H9 (cell line): ENCODE measurements around the gene RAD54L2. TPM values are rescaled to one million over a fixed set of nuclear protein-coding genes. Genes with fewer than 3 reads are reported as not detected.

Source experiments
- DNase-seq: peaks from one replicate; pipeline ENCODE4 v3.0.0-alpha.2; 2017
- H2AFZ ChIP-seq: one replicate; pipeline ENCODE4 v1.6.1; 2013; ENCODE audit warnings: mild to moderate bottlenecking, low read length, control low read depth, moderate library complexity
- H2AK5ac ChIP-seq: 2 replicates; pipeline ENCODE4 v1.6.1; 2013; ENCODE audit warnings: low read length, control low read depth, mixed read lengths; ENCODE audit not compliant: insufficient read length
- H2BK120ac ChIP-seq: one replicate; pipeline ENCODE4 v1.6.1; 2013; ENCODE audit warnings: low read depth, mild to moderate bottlenecking, low read length, control low read depth, inconsistent platforms; ENCODE audit not compliant: poor library complexity, severe bottlenecking
- H2BK12ac ChIP-seq: 2 replicates; pipeline ENCODE4 v1.6.1; 2013; ENCODE audit warnings: low read length, control low read depth, mixed read lengths, low read depth; ENCODE audit not compliant: insufficient read length
- H2BK15ac ChIP-seq: 2 replicates; pipeline ENCODE4 v1.6.1; 2013; ENCODE audit warnings: low read depth, low read length, control low read depth
- H2BK20ac ChIP-seq: one replicate; pipeline ENCODE4 v1.6.1; 2013; ENCODE audit warnings: low read depth, mild to moderate bottlenecking, low read length, control low read depth, inconsistent platforms; ENCODE audit not compliant: poor library complexity, severe bottlenecking
- H2BK5ac ChIP-seq: 2 replicates; pipeline ENCODE4 v1.6.1; 2013; ENCODE audit warnings: low read length, control low read depth, mixed read lengths; ENCODE audit not compliant: insufficient read length
- H3K14ac ChIP-seq: 2 replicates; pipeline ENCODE4 v1.6.1; 2013; ENCODE audit warnings: low read length, control low read depth; ENCODE audit not compliant: insufficient read depth
- H3K18ac ChIP-seq: 2 replicates; pipeline ENCODE4 v1.6.1; 2013; ENCODE audit warnings: low read depth, mild to moderate bottlenecking, mixed read lengths, low read length, control low read depth; ENCODE audit not compliant: insufficient read length
- H3K23ac ChIP-seq: 2 replicates; pipeline ENCODE4 v1.6.1; 2013; ENCODE audit warnings: low read length, control low read depth, mixed read lengths, low read depth; ENCODE audit not compliant: insufficient read length
- H3K23me2 ChIP-seq: 2 replicates; pipeline ENCODE4 v1.6.1; 2013; ENCODE audit warnings: low read depth, mild to moderate bottlenecking, mixed read lengths, low read length, control low read depth; ENCODE audit not compliant: insufficient read length, poor library complexity, severe bottlenecking
- H3K27ac ChIP-seq: 2 replicates; pipeline ENCODE4 v1.5.1; 2013; ENCODE audit warnings: low read length, control low read depth, mixed read lengths, low read depth; ENCODE audit not compliant: insufficient read length
- H3K27me3 ChIP-seq: 2 replicates; pipeline ENCODE4 v1.6.1; 2013; ENCODE audit warnings: low read length, control low read depth, inconsistent platforms; ENCODE audit not compliant: insufficient read depth
- H3K4ac ChIP-seq: 2 replicates; pipeline ENCODE4 v1.6.1; 2013; ENCODE audit warnings: low read depth, mild to moderate bottlenecking, control low read depth, inconsistent platforms, low read length, moderate library complexity
- H3K4me1 ChIP-seq: 2 replicates; pipeline ENCODE4 v1.6.1; 2013; ENCODE audit warnings: low read length, control low read depth, inconsistent platforms; ENCODE audit not compliant: insufficient read depth
- H3K4me2 ChIP-seq: 2 replicates; pipeline ENCODE4 v1.6.1; 2013; ENCODE audit warnings: low read length, control low read depth, mixed read lengths; ENCODE audit not compliant: insufficient read length, insufficient read depth
- H3K56ac ChIP-seq: 2 replicates; pipeline ENCODE4 v1.6.1; 2013; ENCODE audit warnings: low read depth, mild to moderate bottlenecking, mixed read lengths, low read length, control low read depth; ENCODE audit not compliant: insufficient read length
- H3K79me1 ChIP-seq: 2 replicates; pipeline ENCODE4 v1.6.1; 2013; ENCODE audit warnings: low read depth, mild to moderate bottlenecking, moderate library complexity, low read length, control low read depth, inconsistent platforms; ENCODE audit not compliant: insufficient read depth, poor library complexity, severe bottlenecking
- H3K79me2 ChIP-seq: 2 replicates; pipeline ENCODE4 v1.6.1; 2013; ENCODE audit warnings: low read length, control low read depth, inconsistent platforms; ENCODE audit not compliant: insufficient read depth
- H3K9ac ChIP-seq: 2 replicates; pipeline ENCODE4 v1.6.1; 2013; ENCODE audit warnings: low read length, control low read depth, mixed read lengths; ENCODE audit not compliant: insufficient read length; ENCODE audit errors: extremely low read depth
- H3K9me3 ChIP-seq: one replicate; pipeline ENCODE4 v1.6.1; 2013; ENCODE audit warnings: low read depth, low read length, inconsistent platforms; ENCODE audit not compliant: control insufficient read depth
- H3T11ph ChIP-seq: one replicate; pipeline ENCODE4 v1.6.1; 2013; ENCODE audit warnings: mild to moderate bottlenecking, low read length, control low read depth, inconsistent platforms
- H4K20me1 ChIP-seq: one replicate; pipeline ENCODE4 v1.6.1; 2013; ENCODE audit not compliant: control insufficient read depth, insufficient read length, insufficient read depth
- H4K5ac ChIP-seq: 2 replicates; pipeline ENCODE4 v1.6.1; 2013; ENCODE audit warnings: low read depth, mild to moderate bottlenecking, mixed read lengths, low read length, control low read depth; ENCODE audit not compliant: insufficient read length
- H4K8ac ChIP-seq: replicated peaks from 2 replicates; pipeline ENCODE4 v1.6.1; 2013; ENCODE audit warnings: low read length, control low read depth, mixed read lengths, low read depth; ENCODE audit not compliant: insufficient read length
- H4K91ac ChIP-seq: 2 replicates; pipeline ENCODE4 v1.6.1; 2013; ENCODE audit warnings: low read depth, mild to moderate bottlenecking, moderate library complexity, mixed read lengths, low read length, control low read depth; ENCODE audit not compliant: insufficient read length
- H3K27ac Mint-ChIP-seq, 3 experiments: 2 replicates in 2 of 3; 3 replicates in 1 of 3; pipeline ENCODE4 v1.8.0; 2020 to 2021; ENCODE audit warnings: mixed read lengths in 3 of 3, mild to moderate bottlenecking in 1 of 3, moderate library complexity in 1 of 3
- H3K27me3 Mint-ChIP-seq: 2 replicates; pipeline ENCODE4 v1.8.0; 2021; ENCODE audit warnings: low read depth, mild to moderate bottlenecking, moderate library complexity, mixed read lengths
- H3K36me3 Mint-ChIP-seq, 3 experiments: 2 replicates in 2 of 3; 3 replicates in 1 of 3; pipeline ENCODE4 v1.8.0; 2020 to 2021; ENCODE audit warnings: low read depth in 3 of 3, mixed read lengths in 3 of 3; ENCODE audit not compliant: insufficient read depth in 1 of 3
- H3K4me1 Mint-ChIP-seq, 2 experiments: 2 replicates each; pipeline ENCODE4 v1.8.0; 2020; ENCODE audit warnings: mixed read lengths in 2 of 2
- H3K4me3 Mint-ChIP-seq, 2 experiments: 2 replicates in 1 of 2; 3 replicates in 1 of 2; pipeline ENCODE4 v1.8.0; 2020 to 2021; ENCODE audit warnings: mild to moderate bottlenecking in 2 of 2, mixed read lengths in 2 of 2, moderate library complexity in 1 of 2
- H3K9me3 Mint-ChIP-seq, 2 experiments: 2 replicates in 1 of 2; 3 replicates in 1 of 2; pipeline ENCODE4 v1.8.0; 2020; ENCODE audit warnings: mild to moderate bottlenecking in 2 of 2, mixed read lengths in 2 of 2, moderate library complexity in 1 of 2
- CTCF ChIP-seq: fragments of 200-600 bp; sonication (generic); conservative IDR thresholded peaks from 3 replicates; pipeline ENCODE4 v1.8.0; 2021; ENCODE audit warnings: antibody characterized with exemption, mild to moderate bottlenecking
- WGBS: extraction: QIAGEN DNeasy Blood & Tissue Kit; methylation state at CpG from one replicate; pipeline ENCODE4 v1.1.7; 2013; ENCODE audit warnings: missing lambda C conversion rate, low lambda C conversion rate, mixed read lengths; ENCODE audit not compliant: insufficient read length; ENCODE audit errors: extremely low coverage; 5-methylcytosine and 5-hydroxymethylcytosine counted together
- total RNA-seq: library from RNA; stranded (reverse); gene quantifications from 2 replicates; pipeline ENCODE4 v1.2.1, GENCODE V29; 2021

RAD54L2 gene
- total RNA-seq, 1 experiment from 2014 or later: 40.7 TPM

GRCh38 chr3:51514210-51514609 is 24.3 kb upstream of the RAD54L2 start:
- Mint-ChIP-seq H3K36me3 (no peaks in the 10 kb centered on the region), H3K4me3 (no peak overlapping the region), H3K4me1 (no peaks in the 10 kb centered on the region), H3K27me3 (no peaks in the 10 kb centered on the region; the same call in 1 of the 2 replicates), H3K9me3 (no peaks in the 10 kb centered on the region), H3K27ac (no peak overlapping the region)
- Histone ChIP-seq H3K27ac (no peak overlapping the region), H3K27me3 (no peaks in the 10 kb centered on the region), H3K56ac (no peak overlapping the region), H3K79me1 (no peaks in the 10 kb centered on the region), H4K91ac (no peak overlapping the region), H3K23ac (no peak overlapping the region), H4K8ac (no peak overlapping the region), H2BK120ac (no peak overlapping the region), H2AFZ (no peak overlapping the region), H2BK20ac (no peak overlapping the region), H3K4me1 (no peaks in the 10 kb centered on the region), H2AK5ac (no peak overlapping the region), H3K23me2 (no peaks in the 10 kb centered on the region), H3K18ac (no peak overlapping the region), H3K9ac (no peak overlapping the region), H2BK12ac (no peak overlapping the region), H4K5ac (no peak overlapping the region), H3K14ac (no peak overlapping the region), H3K79me2 (no peaks in the 10 kb centered on the region), H3K4me2 (no peak overlapping the region), H4K20me1 (no peaks in the 10 kb centered on the region), H3T11ph (no peak overlapping the region), H3K4ac (no peak overlapping the region), H2BK15ac (no peak overlapping the region), H3K9me3 (no peaks in the 10 kb centered on the region), H2BK5ac (no peak overlapping the region)
- TF ChIP-seq CTCF: no peak
- DNase-seq: no peak
- WGBS: no CpG with 5 or more reads among the region's 5 CpGs
